ENCODE data around the gene TGFB1I1. TPM values are rescaled to one million over a fixed set of nuclear protein-coding genes. Genes with fewer than 3 reads are reported as not detected.
A peak's percentile ranks its signal among the peaks of the same experiment; 100 is the strongest.

Gene TGFB1I1
- total RNA-seq, 6 experiments from 2014 or later: 163 to 209 (median 191) TPM

DNA sequence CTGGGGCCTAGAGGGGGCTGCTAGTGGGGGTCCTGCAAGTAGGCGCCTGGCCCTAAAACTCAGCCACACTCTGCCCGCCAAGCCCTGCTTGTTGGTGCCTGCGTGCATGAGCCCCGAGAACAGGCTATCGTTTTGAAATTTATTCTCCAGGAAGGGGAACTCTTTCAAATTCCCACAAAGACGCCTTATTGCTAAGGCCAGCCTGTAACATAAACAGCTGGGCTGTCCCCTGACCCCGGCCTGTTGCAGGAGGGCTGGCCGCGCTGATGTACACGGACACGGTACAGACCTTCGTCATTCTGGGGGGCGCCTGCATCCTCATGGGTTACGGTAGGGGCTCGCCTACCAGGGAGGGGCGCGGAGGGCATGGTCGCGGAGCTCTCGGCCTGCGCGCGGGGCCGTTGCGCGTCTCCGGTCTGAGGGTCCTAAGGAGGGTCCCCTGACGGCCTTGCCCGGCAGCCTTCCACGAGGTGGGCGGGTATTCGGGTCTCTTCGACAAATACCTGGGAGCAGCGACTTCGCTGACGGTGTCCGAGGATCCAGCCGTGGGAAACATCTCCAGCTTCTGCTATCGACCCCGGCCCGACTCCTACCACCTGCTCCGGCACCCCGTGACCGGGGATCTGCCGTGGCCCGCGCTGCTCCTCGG lies 15.2 kb downstream of the TGFB1I1 start:
- Mint-ChIP-seq H3K4me3 (peak overlapping the region; percentile 76), H3K9me3 (no peaks in the 10 kb centered on the region), H3K36me3 (ENCODE audit: low read depth) (peaks cover 5% of the 10 kb centered on the region), H3K4me1 (ENCODE audit: low read depth) (no peaks in the 10 kb centered on the region; the same call in 1 of the 2 replicates), H3K27ac (no peak overlapping the region), H3K27me3 (ENCODE audit: insufficient read depth) (peaks cover 34% of the 10 kb centered on the region)
- no peak for DNase-seq
- TF ChIP-seq, protein P1, sequence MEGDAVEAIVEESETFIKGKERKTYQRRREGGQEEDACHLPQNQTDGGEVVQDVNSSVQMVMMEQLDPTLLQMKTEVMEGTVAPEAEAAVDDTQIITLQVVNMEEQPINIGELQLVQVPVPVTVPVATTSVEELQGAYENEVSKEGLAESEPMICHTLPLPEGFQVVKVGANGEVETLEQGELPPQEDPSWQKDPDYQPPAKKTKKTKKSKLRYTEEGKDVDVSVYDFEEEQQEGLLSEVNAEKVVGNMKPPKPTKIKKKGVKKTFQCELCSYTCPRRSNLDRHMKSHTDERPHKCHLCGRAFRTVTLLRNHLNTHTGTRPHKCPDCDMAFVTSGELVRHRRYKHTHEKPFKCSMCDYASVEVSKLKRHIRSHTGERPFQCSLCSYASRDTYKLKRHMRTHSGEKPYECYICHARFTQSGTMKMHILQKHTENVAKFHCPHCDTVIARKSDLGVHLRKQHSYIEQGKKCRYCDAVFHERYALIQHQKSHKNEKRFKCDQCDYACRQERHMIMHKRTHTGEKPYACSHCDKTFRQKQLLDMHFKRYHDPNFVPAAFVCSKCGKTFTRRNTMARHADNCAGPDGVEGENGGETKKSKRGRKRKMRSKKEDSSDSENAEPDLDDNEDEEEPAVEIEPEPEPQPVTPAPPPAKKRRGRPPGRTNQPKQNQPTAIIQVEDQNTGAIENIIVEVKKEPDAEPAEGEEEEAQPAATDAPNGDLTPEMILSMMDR (IDR thresholded peaks at IDR 0.05): no peak

DNA sequence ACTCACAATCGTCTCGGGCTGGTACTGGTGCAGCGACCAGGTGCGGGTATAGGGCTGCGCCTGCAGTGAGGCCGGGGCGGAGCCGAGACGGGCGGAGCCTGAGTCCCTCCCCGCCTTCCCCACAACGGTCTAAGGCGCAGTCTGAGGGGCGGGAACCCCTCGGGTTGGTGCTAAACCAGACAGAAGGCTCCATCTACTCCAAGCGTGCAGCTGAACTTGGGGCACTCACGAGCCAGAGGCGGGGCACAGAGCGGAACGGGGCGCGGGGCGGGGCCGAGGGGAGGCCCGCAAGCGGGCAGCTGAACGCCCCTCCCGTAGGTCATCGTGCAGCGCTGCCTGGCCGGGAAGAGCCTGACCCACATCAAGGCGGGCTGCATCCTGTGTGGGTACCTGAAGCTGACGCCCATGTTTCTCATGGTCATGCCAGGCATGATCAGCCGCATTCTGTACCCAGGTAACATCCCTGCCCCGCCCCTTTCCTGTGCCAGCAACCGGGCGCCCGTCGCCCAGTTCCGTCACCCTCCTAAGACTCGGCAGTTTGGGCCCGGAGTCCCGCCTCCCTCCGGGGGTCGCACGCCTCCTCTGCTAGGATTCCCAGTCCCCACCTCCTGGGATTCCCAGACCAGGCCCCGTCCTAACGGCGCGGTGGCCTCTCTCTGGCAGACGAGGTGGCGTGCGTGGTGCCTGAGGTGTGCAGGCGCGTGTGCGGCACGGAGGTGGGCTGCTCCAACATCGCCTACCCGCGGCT lies 15.9 kb downstream of the TGFB1I1 start:
- Mint-ChIP-seq H3K27ac (no peak overlapping the region), H3K27me3 (ENCODE audit: insufficient read depth) (peaks cover 32% of the 10 kb centered on the region), H3K4me3 (peak overlapping the region; percentile 76), H3K9me3 (no peaks in the 10 kb centered on the region), H3K36me3 (ENCODE audit: low read depth) (peaks cover 5% of the 10 kb centered on the region), H3K4me1 (ENCODE audit: low read depth) (no peaks in the 10 kb centered on the region; the same call in 1 of the 2 replicates)
- TF ChIP-seq, protein P1 (IDR thresholded peaks at IDR 0.05): no peak
- DNase-seq: no peak

DNA sequence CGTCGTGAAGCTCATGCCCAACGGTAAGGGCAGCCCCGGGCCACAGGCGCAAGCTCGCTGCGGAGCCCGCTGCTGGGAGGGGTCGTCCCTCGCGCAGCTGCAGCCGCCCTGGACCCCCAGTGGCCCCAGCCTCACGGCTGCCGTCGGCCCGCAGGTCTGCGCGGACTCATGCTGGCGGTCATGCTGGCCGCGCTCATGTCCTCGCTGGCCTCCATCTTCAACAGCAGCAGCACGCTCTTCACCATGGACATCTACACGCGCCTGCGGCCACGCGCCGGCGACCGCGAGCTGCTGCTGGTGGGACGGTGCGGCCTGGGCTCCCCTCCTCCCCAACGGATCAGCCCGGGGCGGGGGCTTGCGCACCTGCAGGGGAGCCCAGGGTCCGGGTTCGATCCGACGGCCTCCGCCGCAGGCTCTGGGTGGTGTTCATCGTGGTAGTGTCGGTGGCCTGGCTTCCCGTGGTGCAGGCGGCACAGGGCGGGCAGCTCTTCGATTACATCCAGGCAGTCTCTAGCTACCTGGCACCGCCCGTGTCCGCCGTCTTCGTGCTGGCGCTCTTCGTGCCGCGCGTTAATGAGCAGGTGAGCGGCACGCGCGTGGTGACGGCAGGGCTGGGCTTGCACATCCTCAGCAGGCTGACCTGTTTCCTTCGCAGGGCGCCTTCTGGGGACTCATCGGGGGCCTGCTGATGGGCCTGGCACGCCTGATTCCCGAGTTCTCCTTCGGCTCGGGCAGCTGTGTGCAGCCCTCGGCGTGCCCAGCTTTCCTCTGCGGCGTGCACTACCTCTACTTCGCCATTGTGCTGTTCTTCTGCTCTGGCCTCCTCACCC lies 16.7 kb downstream of the TGFB1I1 start:
- H3K27ac Mint-ChIP-seq: no peak overlapping the region
- no peak for DNase-seq
- H3K27me3 Mint-ChIP-seq (ENCODE audit: insufficient read depth): peaks cover 29% of the 10 kb centered on the region
- H3K4me3 Mint-ChIP-seq: no peak overlapping the region
- TF ChIP-seq, protein P1 (IDR thresholded peaks at IDR 0.05): no peak
- H3K36me3 Mint-ChIP-seq (ENCODE audit: low read depth): peaks cover 5% of the 10 kb centered on the region
- no peaks in the 10 kb centered on the region for H3K9me3 Mint-ChIP-seq
- H3K4me1 Mint-ChIP-seq (ENCODE audit: low read depth): no peaks in the 10 kb centered on the region; the same call in 1 of the 2 replicates

DNA sequence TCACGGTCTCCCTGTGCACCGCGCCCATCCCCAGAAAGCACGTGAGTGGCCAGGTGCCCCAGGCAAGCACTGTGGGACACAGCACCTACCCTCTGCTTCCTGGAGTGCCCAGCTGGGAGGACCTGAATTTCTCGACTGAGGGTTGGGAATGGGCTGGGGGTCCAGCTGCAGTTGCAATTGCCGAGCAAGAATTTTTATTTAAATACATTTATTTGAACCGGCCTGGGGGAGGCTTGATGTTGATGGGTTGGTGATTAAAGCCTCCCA lies 17.3 kb downstream of the TGFB1I1 start:
- H3K27me3 Mint-ChIP-seq (ENCODE audit: insufficient read depth): peaks cover 25% of the 10 kb centered on the region
- no peaks in the 10 kb centered on the region for H3K9me3 Mint-ChIP-seq
- H3K4me3 Mint-ChIP-seq: no peak overlapping the region
- no peaks in the 10 kb centered on the region; the same call in 1 of the 2 replicates for H3K4me1 Mint-ChIP-seq (ENCODE audit: low read depth)
- peaks cover 5% of the 10 kb centered on the region for H3K36me3 Mint-ChIP-seq (ENCODE audit: low read depth)
- no peak overlapping the region for H3K27ac Mint-ChIP-seq
- TF ChIP-seq, protein P1 (IDR thresholded peaks at IDR 0.05): no peak
- DNase-seq: no peak

DNA sequence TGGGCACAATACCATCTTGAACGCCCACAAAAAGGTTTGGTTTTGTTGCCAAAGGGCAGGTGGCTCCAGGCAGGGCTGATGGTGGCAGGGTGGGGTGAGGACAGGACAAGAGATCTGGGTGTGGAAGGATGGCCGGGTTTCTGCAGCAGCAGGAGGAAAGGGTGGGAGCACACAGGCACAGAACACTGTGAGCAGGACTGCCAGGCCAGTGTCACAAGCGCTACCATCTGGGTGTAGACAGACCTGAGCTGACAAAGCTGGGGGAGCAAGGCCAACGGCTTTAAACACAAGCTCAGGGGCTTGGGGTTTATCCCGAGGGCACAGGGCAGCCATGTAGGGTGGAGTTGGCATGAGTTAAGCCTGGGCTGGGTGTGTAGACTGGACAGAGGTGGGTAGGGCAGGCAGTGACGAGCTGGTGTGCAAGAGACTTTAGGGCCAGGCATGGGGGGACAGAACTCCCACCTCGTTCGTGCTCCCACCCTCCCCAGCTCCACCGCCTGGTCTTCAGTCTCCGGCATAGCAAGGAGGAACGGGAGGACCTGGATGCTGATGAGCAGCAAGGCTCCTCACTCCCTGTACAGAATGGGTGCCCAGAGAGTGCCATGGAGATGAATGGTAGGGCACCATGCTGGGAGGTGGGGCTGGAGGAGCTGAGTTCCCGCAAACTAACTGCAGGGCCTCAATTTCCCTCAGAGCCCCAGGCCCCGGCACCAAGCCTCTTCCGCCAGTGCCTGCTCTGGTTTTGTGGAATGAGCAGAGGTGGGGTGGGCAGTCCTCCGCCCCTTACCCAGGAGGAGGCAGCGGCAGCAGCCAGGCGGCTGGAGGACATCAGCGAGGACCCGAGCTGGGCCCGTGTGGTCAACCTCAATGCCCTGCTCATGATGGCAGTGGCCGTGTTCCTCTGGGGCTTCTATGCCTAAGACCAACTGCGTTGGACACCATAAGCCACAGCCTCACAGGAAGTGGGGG lies 17.9 kb downstream of the TGFB1I1 start:
- no peak for DNase-seq
- no peaks in the 10 kb centered on the region for H3K9me3 Mint-ChIP-seq
- H3K4me1 Mint-ChIP-seq (ENCODE audit: low read depth): no peaks in the 10 kb centered on the region; the same call in 1 of the 2 replicates
- TF ChIP-seq, protein P1 (IDR thresholded peaks at IDR 0.05): no peak
- H3K36me3 Mint-ChIP-seq (ENCODE audit: low read depth): peaks cover 5% of the 10 kb centered on the region
- no peak overlapping the region for H3K27ac Mint-ChIP-seq
- peaks cover 21% of the 10 kb centered on the region for H3K27me3 Mint-ChIP-seq (ENCODE audit: insufficient read depth)
- no peak overlapping the region for H3K4me3 Mint-ChIP-seq

All from HFFc6 (cell line).